ENCODE measurements around the gene ELF5. TPM values are rescaled to one million over a fixed set of nuclear protein-coding genes. Genes with fewer than 3 reads are reported as not detected.

Gene ELF5
- total RNA-seq, 2 experiments from 2014 or later: not detected

DNA sequence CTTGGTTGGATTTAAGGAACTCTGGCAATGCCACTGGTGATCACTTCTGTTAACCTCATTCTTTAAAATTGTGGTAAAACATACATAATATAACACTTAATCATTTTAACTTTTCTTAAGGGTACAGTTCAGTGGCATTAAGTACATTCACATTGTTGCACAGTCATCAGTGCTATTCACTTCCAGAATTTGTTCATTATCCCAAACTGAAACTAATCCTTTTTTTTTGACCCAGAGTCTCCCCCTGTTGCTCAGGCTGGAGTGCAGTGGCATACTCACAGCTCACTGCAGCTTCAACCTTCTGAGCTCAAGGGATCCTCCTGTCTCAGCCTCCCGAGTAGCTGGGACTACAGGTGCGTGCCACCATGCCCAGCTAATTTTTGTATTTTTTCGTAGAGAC, 10.6 kb downstream of the ELF5 start:
- intact Hi-C loops (cut with micrococcal nuclease; ENCODE audit: unreplicated experiment): no loop called here
- CTCF ChIA-PET (ENCODE audit: unreplicated experiment): no interaction called here
- H4K20me1 ChIP-seq (ENCODE audit: insufficient read depth, low read length): no peaks in the 10 kb centered on the region
- no peak overlapping the region for H3K4me3 ChIP-seq (ENCODE audit: low read depth, low read length, poor library complexity, severe bottlenecking)
- H2AFZ ChIP-seq (ENCODE audit: low read length): no peak overlapping the region
- no peak for DNase-seq (ENCODE audit: low spot score)
- BruUV-seq (replicated peaks): no TSS peak
- H3K9me2 ChIP-seq (ENCODE audit: insufficient read depth, low read length): no peaks in the 10 kb centered on the region
- POLR2A ChIA-PET: interaction anchor here (0.6 kb wide), 1 partner anchor 201 kb away, joined by 4 read pairs; no protein-coding TSS in a partner anchor
- no peaks in the 10 kb centered on the region for H3K4me1 ChIP-seq (ENCODE audit: insufficient read depth, low read length, poor library complexity, severe bottlenecking)
- no peaks in the 10 kb centered on the region for H3K9me3 ChIP-seq (ENCODE audit: low read length)
- no peak for TF ChIP-seq EZH2phosphoT487 (IDR thresholded peaks at IDR 0.05; ENCODE audit: borderline replicate concordance, low read depth, low read length)
- TF ChIP-seq, protein P1, sequence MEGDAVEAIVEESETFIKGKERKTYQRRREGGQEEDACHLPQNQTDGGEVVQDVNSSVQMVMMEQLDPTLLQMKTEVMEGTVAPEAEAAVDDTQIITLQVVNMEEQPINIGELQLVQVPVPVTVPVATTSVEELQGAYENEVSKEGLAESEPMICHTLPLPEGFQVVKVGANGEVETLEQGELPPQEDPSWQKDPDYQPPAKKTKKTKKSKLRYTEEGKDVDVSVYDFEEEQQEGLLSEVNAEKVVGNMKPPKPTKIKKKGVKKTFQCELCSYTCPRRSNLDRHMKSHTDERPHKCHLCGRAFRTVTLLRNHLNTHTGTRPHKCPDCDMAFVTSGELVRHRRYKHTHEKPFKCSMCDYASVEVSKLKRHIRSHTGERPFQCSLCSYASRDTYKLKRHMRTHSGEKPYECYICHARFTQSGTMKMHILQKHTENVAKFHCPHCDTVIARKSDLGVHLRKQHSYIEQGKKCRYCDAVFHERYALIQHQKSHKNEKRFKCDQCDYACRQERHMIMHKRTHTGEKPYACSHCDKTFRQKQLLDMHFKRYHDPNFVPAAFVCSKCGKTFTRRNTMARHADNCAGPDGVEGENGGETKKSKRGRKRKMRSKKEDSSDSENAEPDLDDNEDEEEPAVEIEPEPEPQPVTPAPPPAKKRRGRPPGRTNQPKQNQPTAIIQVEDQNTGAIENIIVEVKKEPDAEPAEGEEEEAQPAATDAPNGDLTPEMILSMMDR (conservative IDR thresholded peaks at IDR 0.05; ENCODE audit: low read length): no peak
- no peak overlapping the region for H3K27ac ChIP-seq (ENCODE audit: low read depth, low read length, poor library complexity, severe bottlenecking)
- H3K79me2 ChIP-seq (ENCODE audit: insufficient read depth, low read depth, low read length): no peaks in the 10 kb centered on the region
- no peaks in the 10 kb centered on the region for H3K36me3 ChIP-seq (ENCODE audit: insufficient read depth, low read length)
- H3K4me2 ChIP-seq (ENCODE audit: low read length): no peak overlapping the region

DNA sequence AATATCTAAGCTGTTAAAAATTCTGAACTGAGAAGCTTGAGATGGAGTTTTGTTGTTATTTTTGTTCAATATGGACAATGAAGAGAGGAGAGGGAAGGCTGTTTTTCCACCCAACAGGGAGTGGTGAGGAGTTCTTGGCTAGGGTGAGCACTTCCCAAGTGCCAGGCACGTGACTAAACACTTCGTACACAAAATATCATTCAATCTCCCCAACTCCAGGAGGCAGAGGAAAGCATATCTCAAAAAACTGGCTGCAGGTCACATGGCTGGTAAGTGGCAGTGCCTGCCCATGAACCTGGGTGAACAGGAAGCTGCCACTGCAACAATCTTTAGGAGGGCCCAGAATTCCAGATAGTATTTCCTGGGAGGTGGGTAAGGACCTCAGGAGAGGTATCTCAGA, 11.6 kb downstream of the ELF5 start:
- CTCF ChIA-PET (ENCODE audit: unreplicated experiment): no interaction called here
- no peak overlapping the region for H2AFZ ChIP-seq (ENCODE audit: low read length)
- POLR2A ChIA-PET: interaction anchor here (0.5 kb wide), 1 partner anchor 1004 kb away, joined by 3 read pairs; no protein-coding TSS in a partner anchor

DNA sequence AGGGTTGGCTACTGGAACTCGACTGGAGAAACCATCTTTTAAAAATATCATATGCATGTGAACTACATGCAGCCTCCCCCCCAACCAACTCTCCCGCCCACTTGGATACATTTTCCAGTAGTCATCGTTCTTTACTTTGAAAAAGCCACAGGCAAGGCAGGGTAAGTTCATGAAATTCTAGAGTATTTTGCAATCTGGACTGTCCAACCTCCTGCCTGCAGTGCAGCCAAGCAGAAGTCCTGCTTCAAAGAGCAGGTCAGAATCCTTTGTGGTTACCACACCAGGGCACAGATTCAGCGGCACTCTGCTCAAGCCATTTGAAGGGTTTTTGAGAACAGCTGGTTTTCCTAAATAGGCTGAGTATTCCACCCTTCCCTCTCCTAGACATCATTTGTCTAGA, 12.1 kb downstream of the ELF5 start:
- Histone ChIP-seq H4K20me1 (ENCODE audit: insufficient read depth, low read length) (no peaks in the 10 kb centered on the region), H3K9me2 (ENCODE audit: insufficient read depth, low read length) (no peaks in the 10 kb centered on the region), H2AFZ (ENCODE audit: low read length) (no peak overlapping the region), H3K79me2 (ENCODE audit: insufficient read depth, low read depth, low read length) (no peaks in the 10 kb centered on the region), H3K4me3 (ENCODE audit: low read depth, low read length, poor library complexity, severe bottlenecking) (no peak overlapping the region), H3K36me3 (ENCODE audit: insufficient read depth, low read length) (no peaks in the 10 kb centered on the region), H3K9me3 (ENCODE audit: low read length) (no peaks in the 10 kb centered on the region), H3K4me1 (ENCODE audit: insufficient read depth, low read length, poor library complexity, severe bottlenecking) (no peaks in the 10 kb centered on the region), H3K27ac (ENCODE audit: low read depth, low read length, poor library complexity, severe bottlenecking) (no peak overlapping the region), H3K4me2 (ENCODE audit: low read length) (no peak overlapping the region)
- BruUV-seq (replicated peaks): no TSS peak
- intact Hi-C loops (cut with micrococcal nuclease; ENCODE audit: unreplicated experiment): no loop called here
- ChIA-PET POLR2A (no interaction called here), CTCF (ENCODE audit: unreplicated experiment) (no interaction called here)
- TF ChIP-seq, protein P1 (conservative IDR thresholded peaks at IDR 0.05; ENCODE audit: low read length): no peak
- DNase-seq (ENCODE audit: low spot score): no peak

More for the DNA sequence above, 11.6 kb downstream of the ELF5 start:
- Histone ChIP-seq H3K4me1 (ENCODE audit: insufficient read depth, low read length, poor library complexity, severe bottlenecking) (no peaks in the 10 kb centered on the region), H3K4me2 (ENCODE audit: low read length) (no peak overlapping the region), H3K36me3 (ENCODE audit: insufficient read depth, low read length) (no peaks in the 10 kb centered on the region), H3K4me3 (ENCODE audit: low read depth, low read length, poor library complexity, severe bottlenecking) (no peak overlapping the region), H3K79me2 (ENCODE audit: insufficient read depth, low read depth, low read length) (no peaks in the 10 kb centered on the region), H3K9me3 (ENCODE audit: low read length) (no peaks in the 10 kb centered on the region), H4K20me1 (ENCODE audit: insufficient read depth, low read length) (no peaks in the 10 kb centered on the region), H3K27ac (ENCODE audit: low read depth, low read length, poor library complexity, severe bottlenecking) (no peak overlapping the region), H3K9me2 (ENCODE audit: insufficient read depth, low read length) (no peaks in the 10 kb centered on the region)
- intact Hi-C loops (cut with micrococcal nuclease; ENCODE audit: unreplicated experiment): no loop called here
- no TSS peak for BruUV-seq (replicated peaks)
- DNase-seq (ENCODE audit: low spot score): no peak
- TF ChIP-seq, protein P1 (conservative IDR thresholded peaks at IDR 0.05; ENCODE audit: low read length): no peak
- TF ChIP-seq EZH2phosphoT487 (IDR thresholded peaks at IDR 0.05; ENCODE audit: borderline replicate concordance, low read depth, low read length): no peak
